ENCODE results near the gene CCNT1. TPM values are rescaled to one million over a fixed set of nuclear protein-coding genes. Genes with fewer than 3 reads are reported as not detected.
"Not testable (repeated sequence)": the region's sequence is repeated elsewhere in the genome, so short reads cannot be mapped to it uniquely, and the experiment has no call there.

The CCNT1 gene
- total and polyA plus RNA-seq, 10 of the 15 experiments (the other 5 are each of a cell fraction or from before 2014, with no cell fraction given): 6.3 to 37.3 (median 20.0) TPM

DNA sequence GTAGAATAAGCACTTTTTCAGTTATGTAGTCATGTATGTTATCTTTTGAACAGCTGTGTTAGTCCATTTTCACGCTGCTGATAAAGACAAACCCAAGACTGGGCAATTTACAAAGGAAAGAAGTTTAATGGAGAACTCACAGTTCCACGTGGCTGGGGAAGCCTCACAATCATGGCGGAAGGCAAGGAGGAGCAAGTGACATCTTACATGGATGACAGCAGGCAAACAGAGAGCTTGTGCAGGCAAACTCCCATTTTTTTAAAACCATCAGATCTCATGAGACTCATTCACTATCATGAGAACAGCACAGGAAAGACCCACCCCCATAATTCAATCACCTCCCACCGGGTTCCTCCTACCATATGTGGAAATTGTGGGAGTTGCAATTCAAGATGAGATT, 2.5 kb upstream of the CCNT1 start:
- intact Hi-C loops (cut with micrococcal nuclease; ENCODE audit: unreplicated experiment); H3K4me3 ChIP-seq; FAIRE-seq; H3K36me3 ChIP-seq (ENCODE audit: control insufficient read depth in 2 of 2, insufficient read depth in 2 of 2, low read length in 1 of 2); H3K9ac ChIP-seq (ENCODE audit: control insufficient read depth, insufficient read depth, low read length); H3K4me2 ChIP-seq (ENCODE audit: control insufficient read depth, insufficient read depth); H3K27me3 ChIP-seq (replicated peaks in 1 of 2; ENCODE audit: control insufficient read depth in 2 of 2, insufficient read depth in 2 of 2, low read length in 1 of 2); BruUV-seq (replicated peaks); in situ Hi-C loops (cut with MboI); ATAC-seq; H3K27ac ChIP-seq (ENCODE audit: control insufficient read depth, insufficient read depth); SMC1A ChIA-PET (ENCODE audit: uncharacterized antibody, unreplicated experiment); DNase-seq (ENCODE audit: low read depth, low spot score); H2AFZ ChIP-seq (ENCODE audit: control insufficient read depth, low read depth, low read length); POLR2A ChIA-PET; H4K20me1 ChIP-seq (ENCODE audit: control insufficient read depth, insufficient read depth); H3K9me3 ChIP-seq (replicated peaks; ENCODE audit: control insufficient read depth, insufficient read depth, low read length); CTCF ChIA-PET: not testable (repeated sequence)
- Histone ChIP-seq H3K79me2 (ENCODE audit: control insufficient read depth, insufficient read depth, low read length) (peaks cover 26% of the 10 kb centered on the region), H3K4me1 (ENCODE audit: control insufficient read depth, insufficient read depth, low read length) (peaks cover 10% of the 10 kb centered on the region; the same call in 1 of the 2 replicates)
- WGBS (ENCODE audit: insufficient coverage, insufficient replicate concordance, low lambda C conversion rate, missing lambda C conversion rate): 94% methylated on average over 4 of the region's 4 CpGs
- RAD21 ChIA-PET (ENCODE audit: unreplicated experiment): interaction anchor here (2.1 kb wide), 1 partner anchor 76 kb away, joined by 7 read pairs; no protein-coding TSS in a partner anchor

DNA sequence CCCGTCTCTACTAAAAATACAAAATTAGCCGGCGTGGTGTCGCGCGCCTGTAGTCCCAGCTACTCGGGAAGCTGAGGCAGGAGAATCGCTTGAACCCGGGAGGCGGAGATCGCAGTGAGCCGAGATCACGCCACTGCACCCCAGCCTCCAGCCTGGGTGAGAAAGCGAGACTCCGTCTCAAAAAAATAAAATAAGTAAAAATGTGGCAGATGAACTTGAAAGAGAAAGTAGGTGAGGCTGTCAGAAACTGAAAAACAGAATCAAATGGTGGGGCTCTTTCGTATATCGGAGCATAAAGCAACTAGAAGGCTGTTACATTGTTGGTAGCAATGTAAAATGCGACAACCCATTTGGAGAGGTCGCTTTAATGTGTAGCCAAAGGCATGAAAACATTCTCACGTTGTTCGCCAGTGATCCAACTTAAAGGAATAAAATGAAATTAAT, 767 bp upstream of the CCNT1 start:
- in situ Hi-C loops (cut with MboI) (no loop called here), intact Hi-C loops (cut with micrococcal nuclease; ENCODE audit: unreplicated experiment) (loop anchor here (2.0 kb wide), 1 partner anchor 34 kb away; the partner anchor contains the start of gene KANSL2)
- BruUV-seq (replicated peaks): TSS peak; percentile 95
- 5% methylated on average over 21 of the region's 21 CpGs for WGBS (ENCODE audit: insufficient coverage, insufficient replicate concordance, low lambda C conversion rate, missing lambda C conversion rate)
- Histone ChIP-seq H3K27me3 (replicated peaks in 1 of 2; ENCODE audit: control insufficient read depth in 2 of 2, insufficient read depth in 2 of 2, low read length in 1 of 2) (no peaks in the 10 kb centered on the region), H3K79me2 (ENCODE audit: control insufficient read depth, insufficient read depth, low read length) (peaks cover 41% of the 10 kb centered on the region), H3K9ac (ENCODE audit: control insufficient read depth, insufficient read depth, low read length) (peak overlapping the region; percentile 100), H4K20me1 (ENCODE audit: control insufficient read depth, insufficient read depth) (no peaks in the 10 kb centered on the region; the same call in 1 of the 2 replicates), H3K9me3 (replicated peaks; ENCODE audit: control insufficient read depth, insufficient read depth, low read length) (no peaks in the 10 kb centered on the region; the same call in 2 of the 3 replicates), H3K4me3 (peak overlapping the region; percentile 70), H3K4me2 (ENCODE audit: control insufficient read depth, insufficient read depth) (peak overlapping the region; percentile 97), H2AFZ (ENCODE audit: control insufficient read depth, low read depth, low read length) (peak overlapping the region; percentile 69), H3K4me1 (ENCODE audit: control insufficient read depth, insufficient read depth, low read length) (peaks cover 10% of the 10 kb centered on the region; the same call in 1 of the 2 replicates), H3K27ac (ENCODE audit: control insufficient read depth, insufficient read depth) (peak overlapping the region; percentile 96), H3K36me3 (ENCODE audit: control insufficient read depth in 2 of 2, insufficient read depth in 2 of 2, low read length in 1 of 2) (no peaks in the 10 kb centered on the region; a peak in 1 of 4 replicates)
- ATAC-seq (peak; percentile 8), DNase-seq (ENCODE audit: low read depth, low spot score) (peak; percentile 9), FAIRE-seq (no peak)
- RAD21 ChIA-PET (ENCODE audit: unreplicated experiment): interaction anchor here (2.1 kb wide), 1 partner anchor 78 kb away, joined by 7 read pairs; no protein-coding TSS in a partner anchor
- POLR2A ChIA-PET: no interaction called here
- SMC1A ChIA-PET (ENCODE audit: uncharacterized antibody, unreplicated experiment): interaction anchor here (1.5 kb wide), 1 partner anchor 78 kb away, joined by 5 read pairs; no protein-coding TSS in a partner anchor
- CTCF ChIA-PET: interaction anchor here (0.9 kb wide), 1 partner anchor 9 kb away, joined by 3 read pairs; no protein-coding TSS in a partner anchor
- TF ChIP-seq KDM1A (IDR thresholded peaks at IDR 0.05; ENCODE audit: borderline replicate concordance): no peak
- TF ChIP-seq TCF7 (IDR thresholded peaks at IDR 0.05; ENCODE audit: borderline replicate concordance): no peak
- TF ChIP-seq RBBP5 (conservative IDR thresholded peaks at IDR 0.05): no peak
- TF ChIP-seq KLF5 (IDR thresholded peaks at IDR 0.05; ENCODE audit: partially characterized antibody): no peak
- TF ChIP-seq MYB (IDR thresholded peaks at IDR 0.05; ENCODE audit: borderline replicate concordance, low read depth, low read length): no peak
- no peak for TF ChIP-seq EED (IDR thresholded peaks at IDR 0.05; ENCODE audit: low read depth)
- TF ChIP-seq SIX5 (IDR thresholded peaks at IDR 0.05; ENCODE audit: low read depth, low read length, severe bottlenecking): no peak
- TF ChIP-seq, protein P1, sequence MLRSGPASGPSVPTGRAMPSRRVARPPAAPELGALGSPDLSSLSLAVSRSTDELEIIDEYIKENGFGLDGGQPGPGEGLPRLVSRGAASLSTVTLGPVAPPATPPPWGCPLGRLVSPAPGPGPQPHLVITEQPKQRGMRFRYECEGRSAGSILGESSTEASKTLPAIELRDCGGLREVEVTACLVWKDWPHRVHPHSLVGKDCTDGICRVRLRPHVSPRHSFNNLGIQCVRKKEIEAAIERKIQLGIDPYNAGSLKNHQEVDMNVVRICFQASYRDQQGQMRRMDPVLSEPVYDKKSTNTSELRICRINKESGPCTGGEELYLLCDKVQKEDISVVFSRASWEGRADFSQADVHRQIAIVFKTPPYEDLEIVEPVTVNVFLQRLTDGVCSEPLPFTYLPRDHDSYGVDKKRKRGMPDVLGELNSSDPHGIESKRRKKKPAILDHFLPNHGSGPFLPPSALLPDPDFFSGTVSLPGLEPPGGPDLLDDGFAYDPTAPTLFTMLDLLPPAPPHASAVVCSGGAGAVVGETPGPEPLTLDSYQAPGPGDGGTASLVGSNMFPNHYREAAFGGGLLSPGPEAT (IDR thresholded peaks at IDR 0.05; ENCODE audit: low read depth): no peak
- TF ChIP-seq ZNF622 (IDR thresholded peaks at IDR 0.05): no peak
- TF ChIP-seq TARDBP (IDR thresholded peaks at IDR 0.05; ENCODE audit: borderline replicate concordance): no peak
- TF ChIP-seq, protein P2, sequence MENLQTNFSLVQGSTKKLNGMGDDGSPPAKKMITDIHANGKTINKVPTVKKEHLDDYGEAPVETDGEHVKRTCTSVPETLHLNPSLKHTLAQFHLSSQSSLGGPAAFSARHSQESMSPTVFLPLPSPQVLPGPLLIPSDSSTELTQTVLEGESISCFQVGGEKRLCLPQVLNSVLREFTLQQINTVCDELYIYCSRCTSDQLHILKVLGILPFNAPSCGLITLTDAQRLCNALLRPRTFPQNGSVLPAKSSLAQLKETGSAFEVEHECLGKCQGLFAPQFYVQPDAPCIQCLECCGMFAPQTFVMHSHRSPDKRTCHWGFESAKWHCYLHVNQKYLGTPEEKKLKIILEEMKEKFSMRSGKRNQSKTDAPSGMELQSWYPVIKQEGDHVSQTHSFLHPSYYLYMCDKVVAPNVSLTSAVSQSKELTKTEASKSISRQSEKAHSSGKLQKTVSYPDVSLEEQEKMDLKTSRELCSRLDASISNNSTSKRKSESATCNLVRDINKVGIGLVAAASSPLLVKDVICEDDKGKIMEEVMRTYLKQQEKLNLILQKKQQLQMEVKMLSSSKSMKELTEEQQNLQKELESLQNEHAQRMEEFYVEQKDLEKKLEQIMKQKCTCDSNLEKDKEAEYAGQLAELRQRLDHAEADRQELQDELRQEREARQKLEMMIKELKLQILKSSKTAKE (IDR thresholded peaks at IDR 0.05; ENCODE audit: low read depth, poor library complexity, severe bottlenecking): peak; percentile 9
- TF ChIP-seq EP300 (IDR thresholded peaks at IDR 0.05; ENCODE audit: borderline replicate concordance in 1 of 2, control insufficient read depth in 1 of 2, low read depth in 2 of 2, low read length in 2 of 2): no peak
